ENCODE measurements around the gene ABCB11.

Gene ABCB11

DNA sequence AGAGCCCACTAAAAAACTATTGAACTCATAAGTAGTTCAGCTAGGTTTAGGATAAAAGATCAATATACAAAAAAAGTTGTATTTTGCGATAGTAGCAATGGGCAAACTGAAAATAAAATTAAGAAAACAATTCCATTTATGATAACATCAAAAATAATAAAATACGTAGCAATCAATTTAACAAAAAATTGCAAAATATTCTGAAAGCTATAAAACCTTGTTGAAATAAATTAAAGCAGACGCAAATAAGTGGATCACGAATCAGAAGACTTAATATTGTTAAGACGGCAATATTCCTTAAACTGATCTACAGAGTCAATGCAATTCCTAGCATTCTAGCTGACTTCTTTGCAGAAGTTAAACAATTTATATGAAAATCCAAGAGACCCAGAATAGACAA lies 24.5 kb downstream of the ABCB11 start:
- DNase-seq, result no peak

DNA sequence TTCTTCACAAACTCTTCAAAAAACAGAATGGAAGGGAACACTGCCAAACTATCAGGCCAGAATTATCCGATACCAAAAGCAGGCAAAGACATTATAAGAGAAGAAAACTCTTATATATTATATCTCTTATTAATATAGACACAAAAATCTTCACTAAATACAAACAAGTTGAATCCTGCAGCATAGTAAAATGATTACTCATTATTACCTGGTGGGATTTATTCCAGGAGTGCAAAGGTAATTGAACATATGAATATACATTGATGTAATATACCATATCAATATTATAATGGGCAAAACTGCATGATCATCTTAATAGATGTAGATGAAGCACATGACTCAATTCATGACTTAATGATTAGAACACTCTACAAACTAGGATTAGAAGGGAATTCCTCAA lies 25.1 kb downstream of the ABCB11 start:
- no peak for DNase-seq

DNA sequence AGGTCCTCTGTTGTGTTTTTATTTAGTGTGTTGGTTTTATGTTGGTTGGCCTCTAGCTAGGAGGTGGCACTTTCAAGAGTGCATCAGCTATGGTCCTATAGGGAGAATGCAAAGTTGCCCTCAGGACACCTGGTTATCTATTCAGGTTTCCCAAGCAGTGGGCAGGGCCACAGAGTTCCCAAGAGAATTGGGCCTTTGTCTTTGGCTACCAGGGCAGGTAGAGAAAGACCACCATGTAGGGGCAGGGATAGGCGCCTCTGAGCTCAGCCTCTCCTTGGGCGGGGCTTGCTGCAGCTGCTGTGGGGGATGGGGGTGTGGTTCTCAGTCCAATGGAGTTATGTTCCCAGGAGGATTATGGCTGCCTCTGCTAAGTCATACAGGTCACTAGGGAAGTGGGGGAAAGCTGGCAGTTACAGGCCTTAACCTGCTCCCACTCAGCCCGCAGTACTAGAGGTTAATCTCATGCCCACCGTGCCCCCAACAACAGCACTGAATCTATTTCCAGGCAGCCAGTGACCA lies 26.0 kb downstream of the ABCB11 start:
- DNase-seq, result no peak

DNA sequence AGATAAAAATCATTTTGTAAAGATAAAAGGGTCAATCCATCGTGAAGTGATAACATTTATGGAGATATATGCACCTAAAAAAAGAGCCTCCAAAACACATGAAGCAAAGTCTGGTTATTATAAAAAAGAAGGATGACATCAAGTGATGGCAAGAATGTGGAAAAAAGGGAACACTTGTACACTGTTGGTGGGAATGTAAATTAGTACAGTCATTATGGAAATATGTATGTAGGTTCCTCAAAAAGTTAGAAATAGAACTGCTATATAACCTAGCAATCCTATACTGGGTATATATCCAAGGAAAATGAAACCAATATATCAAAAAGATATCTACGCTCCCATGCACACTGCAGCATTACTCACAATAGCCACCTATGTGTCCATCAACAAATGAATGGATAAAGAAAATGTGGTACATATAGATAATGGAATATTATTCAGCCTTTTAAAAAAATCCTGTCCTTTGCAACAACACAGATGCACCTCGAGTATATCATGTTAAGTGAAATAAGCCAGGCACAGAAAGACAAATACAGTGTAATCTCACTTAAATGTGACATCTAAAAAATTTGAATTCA lies 28.9 kb downstream of the ABCB11 start:
- no peak for DNase-seq

DNA sequence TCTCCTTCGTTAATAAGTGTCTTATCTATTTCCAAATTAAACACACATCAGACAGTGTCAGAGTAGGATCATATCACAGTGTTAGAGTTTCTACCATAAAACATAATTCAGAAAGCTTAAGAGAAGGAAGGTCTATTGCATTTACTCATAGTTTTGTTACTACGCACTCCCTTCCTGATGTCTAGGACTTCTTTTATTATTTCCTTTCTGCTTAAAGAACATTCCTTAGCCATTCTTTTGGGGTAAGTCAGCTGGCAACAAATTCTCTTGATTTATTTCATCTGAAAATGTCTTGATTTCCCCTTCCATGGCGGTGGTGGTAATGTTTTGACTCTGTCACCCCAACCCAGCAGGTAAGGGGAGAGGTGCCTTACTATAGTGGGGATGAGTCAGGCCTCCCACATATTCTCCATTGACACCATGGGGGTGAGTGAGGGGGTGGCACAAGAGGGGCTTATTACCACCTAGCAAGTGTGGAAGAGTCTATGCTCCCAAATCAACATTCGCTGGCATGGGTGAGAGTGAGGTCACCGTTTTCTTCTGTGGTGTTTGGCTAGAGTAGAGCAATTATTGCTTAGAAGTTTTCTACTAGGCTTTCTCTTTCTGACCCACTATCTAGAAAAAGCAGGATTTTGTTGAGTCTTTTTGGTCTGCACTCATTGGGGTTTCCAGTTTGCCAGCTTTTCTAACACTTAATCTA lies 29.9 kb downstream of the ABCB11 start:
- DNase-seq, result no peak

DNA sequence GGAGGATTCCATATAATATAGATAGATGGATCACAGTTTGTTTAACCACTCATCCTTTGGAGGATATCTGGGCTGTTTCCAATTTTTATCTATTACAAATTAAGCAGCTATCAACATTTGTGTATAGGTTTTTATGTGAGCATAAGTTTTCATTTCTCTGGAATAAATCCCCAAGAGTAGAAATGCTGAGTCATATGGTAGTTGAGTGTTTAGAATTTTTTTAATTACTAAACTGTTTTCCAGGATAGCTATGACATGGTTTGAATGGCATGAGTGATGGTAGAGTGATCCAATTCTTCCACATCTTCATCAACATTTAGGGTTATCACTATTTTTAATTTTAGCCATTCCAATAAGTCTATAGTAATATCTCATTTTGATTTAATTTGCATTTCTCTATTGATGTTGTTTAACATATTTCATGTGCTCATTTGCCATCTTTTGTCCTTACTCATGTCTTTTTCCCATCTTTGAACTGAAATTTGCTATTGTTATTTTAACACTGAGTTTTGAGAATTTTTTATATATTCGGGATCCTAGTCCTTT lies 31.4 kb downstream of the ABCB11 start:
- no peak for DNase-seq

DNA sequence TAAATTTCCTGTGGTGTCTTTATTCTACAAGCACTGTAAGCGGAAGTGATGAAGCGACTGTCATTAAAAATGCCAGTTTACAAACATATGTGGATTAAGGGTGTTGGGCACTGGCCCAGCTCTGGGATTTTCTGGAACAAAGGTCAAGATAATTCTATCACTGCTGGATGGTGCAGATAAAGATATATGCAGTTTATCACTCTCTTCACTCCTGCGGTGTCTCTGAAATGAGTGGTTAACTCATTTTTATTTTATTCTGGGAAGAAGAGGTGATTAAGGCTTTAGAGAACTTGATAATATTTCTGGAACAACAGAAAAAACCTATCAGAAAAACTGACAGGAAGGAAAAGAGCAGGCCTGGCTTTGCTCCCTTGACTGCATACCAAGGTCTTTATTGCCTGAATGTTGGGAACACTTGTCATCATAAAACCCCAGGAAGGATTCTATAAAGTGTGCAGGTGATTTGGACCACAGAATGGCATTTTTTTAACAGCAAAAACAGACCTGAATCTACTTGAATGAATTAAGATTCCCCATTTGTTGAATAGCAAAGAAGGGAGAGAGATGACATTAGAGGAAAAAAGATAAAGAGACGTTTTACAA lies 32.4 kb downstream of the ABCB11 start:
- no peak for DNase-seq

DNA sequence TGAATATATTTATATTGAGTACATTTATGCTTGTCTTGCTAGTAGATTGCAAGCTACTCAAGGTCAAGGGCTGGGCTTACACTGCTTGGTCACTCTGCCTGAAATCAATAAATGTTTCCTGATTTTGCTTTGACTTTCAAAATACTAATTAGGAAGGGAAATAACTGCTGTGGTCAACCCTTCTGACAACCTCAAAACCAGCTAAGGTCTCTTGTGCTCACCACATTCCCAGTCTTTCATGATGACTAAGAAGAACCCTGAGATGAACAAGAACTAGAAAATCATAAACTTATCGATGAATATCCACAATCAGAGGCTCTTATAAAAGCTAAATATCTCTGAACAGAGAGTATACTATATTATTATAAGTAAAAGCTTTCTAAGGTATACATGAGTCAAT lies 33.3 kb downstream of the ABCB11 start:
- DNase-seq, result no peak

DNA sequence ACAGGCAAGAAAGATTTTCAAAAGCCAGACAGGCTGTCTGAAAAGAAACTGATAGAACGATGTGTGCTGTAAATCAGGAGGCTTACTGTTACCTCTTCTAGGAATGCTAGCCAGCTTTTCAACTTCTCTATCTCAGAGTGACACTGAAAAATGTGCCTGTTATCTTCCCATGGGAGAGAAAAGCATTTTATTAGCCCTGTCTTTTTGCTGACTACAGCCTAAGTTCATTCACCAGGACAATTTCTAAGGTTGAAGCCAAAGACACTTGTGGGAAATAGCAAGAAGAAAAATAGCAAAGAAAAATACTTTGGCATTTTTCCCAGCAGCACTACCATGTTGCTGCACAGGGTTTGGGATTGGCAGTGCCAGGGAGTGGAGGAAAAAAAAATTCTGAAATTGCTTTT lies 34.0 kb downstream of the ABCB11 start:
- no peak for DNase-seq

DNA sequence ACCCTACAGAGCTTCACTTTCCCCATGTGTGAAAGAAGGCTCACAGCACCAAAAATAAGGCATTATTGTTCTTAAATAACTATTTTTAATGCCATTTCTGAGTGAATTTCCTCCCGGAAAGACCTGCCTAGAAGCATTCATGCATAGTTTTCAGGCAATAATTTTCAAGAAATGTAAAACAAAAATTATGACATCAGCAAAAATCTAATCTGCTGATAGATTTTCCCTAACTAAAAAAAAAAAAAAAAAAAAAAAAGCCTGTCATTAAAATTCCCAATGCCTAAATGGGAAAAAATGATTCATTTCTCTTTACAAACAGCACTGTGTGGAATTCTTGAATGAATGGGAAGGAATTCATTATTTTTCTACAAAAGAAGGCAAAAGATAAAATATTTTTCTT lies 35.4 kb downstream of the ABCB11 start:
- no peak for DNase-seq

DNA sequence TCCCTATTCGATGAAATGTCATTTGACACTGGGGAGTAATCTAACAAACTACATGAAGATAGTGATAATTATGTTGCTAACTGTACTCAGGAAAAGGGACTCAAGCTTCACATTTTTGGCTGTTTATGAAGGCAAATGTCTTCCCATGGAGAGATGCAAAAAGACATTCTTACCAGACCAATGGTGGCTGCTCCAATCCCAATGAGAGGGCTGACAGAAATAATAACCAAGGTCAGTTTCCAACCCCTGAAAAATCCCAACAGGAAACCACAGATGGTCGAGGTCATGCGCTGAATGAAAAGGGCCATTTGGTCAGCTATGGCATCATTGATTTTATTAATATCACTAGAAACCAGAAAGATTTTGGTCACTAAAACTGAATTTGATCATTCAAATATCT lies 37.6 kb downstream of the ABCB11 start:
- no peak for DNase-seq

DNA sequence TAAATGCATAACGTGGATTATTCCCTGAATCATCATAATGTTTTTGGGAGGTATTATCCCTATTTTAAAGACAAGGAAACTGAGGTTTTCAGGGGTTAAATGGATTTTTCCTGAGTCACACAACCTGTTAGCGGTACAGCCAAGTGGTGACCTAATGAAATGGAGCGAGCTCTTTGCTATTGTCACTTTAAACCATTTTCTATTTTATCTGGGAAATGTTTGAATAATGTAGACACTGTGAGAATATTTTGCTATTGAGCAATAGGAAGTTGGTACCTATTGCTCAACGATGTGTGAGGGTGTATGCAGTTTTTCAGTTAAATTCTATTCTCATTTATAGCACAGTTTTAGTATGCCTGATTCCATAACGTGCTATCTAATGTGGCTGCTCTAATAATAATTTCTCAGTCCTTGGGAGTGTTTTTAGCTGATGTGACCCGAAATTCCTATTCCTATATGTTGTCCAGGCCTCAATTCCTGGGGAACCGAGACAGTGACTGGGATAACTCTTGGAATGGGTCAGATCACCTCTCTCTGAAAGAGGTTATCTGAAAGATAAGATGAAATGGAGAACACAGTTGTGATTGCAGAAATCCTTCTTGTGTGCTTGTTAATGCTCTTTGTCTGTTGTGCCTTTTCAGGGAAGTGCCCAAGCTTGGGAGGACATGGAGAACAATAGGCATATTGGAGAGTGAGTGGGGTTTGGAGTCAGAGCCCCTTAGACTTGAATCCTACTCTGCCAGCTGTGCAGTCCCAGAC lies 38.4 kb downstream of the ABCB11 start:
- no peak for DNase-seq

DNA sequence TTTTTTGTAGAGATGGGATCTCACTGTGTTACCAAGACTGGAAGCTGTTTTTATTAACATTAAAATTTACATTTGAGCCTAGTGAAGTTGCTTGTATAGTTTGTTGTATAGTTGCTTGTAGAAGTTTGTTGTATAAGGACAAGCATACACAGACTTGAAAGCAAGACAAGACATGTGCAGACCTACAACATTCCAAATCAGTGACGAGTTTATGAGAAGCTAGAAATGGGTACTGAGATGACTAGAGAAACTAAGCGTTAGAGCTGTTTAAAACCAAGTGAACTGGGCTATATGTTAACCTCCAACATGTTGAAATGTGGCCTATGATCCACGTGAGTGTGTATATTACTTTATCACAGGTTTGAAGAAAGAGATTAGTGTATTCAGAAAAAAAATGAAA lies 39.1 kb downstream of the ABCB11 start:
- no peak for DNase-seq

DNA sequence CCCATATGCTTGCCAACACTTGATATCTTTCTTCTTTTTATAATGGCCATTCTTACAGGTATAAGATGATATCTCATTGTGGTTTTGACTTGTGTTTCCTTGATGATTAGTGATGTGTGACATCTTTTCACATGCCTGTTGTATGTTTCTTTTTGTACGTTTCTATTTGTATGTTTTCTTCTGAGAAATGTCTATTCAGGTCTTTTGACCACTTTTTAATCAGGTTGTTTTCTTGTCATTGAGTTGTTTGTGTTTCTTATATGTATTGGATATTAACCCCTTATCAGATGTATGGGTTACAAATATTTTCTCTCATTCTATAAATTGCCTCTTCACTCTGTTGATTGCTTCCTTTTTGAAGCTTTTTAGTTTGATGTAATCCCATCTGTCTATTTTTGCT lies 42.4 kb downstream of the ABCB11 start:
- no peak for DNase-seq

DNA sequence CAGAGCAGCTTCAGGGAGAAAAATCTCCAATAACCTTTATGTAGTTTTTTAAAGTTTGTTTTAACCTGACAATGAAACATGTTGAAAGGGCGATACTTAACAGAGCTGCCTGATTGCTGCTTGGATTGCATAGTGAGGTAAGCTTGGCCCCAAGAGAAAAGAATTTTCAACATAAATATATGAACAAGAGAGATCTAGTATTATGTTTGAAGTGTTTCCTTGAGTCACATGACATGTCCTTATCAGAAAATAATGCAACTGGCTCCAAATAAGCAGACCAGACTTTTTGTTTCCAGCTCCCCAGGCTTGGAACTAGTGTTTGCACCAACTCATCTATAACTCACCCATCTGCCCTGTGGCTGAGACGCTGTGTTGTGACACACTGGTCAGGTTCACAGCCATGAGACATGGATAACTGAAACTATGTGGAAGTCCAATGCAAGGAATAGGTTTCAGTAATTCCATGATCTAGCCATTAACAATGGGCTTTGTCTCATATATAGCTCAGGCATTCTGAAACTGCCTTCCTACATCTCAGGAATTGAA lies 44.7 kb downstream of the ABCB11 start:
- DNase-seq, result no peak

DNA sequence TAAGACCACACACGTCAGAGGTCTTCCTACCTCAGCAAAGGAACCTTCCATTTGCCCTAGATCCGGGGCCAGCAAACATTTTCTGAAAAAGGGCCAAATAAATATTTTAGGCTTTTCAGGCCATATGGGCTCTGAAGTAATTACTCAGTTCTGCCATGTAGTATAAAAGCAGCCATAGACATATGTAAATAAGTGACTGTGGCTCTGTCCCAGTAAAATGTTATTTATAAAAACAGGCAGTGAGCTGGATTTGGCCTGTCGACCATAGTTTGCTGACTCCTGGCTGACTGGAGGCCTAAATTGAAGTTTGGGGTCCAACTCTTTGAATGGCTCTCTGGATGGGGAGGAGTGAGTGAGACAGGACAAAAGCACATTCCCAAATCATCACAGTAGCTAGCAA lies 49.5 kb downstream of the ABCB11 start:
- no peak for DNase-seq

DNA sequence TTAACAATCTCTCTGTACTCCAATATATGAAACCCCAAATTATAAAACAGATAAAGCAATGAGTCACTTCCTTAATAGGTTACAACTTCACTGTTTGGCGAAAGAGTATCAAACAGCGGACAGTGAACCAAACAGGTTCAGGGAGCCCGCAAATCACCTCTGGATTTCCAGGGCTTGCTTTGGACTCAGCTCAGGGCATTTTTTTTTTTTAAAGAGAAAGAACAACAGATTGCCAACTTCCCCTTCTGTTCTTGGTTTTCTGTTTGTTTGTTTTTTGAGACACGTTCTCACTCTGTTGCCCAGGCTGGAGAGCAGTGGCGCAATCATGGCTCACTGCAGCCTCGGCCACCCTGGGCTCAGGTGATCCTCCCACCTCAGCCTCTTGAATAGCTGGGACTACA lies 52.7 kb downstream of the ABCB11 start:
- no peak for DNase-seq

DNA sequence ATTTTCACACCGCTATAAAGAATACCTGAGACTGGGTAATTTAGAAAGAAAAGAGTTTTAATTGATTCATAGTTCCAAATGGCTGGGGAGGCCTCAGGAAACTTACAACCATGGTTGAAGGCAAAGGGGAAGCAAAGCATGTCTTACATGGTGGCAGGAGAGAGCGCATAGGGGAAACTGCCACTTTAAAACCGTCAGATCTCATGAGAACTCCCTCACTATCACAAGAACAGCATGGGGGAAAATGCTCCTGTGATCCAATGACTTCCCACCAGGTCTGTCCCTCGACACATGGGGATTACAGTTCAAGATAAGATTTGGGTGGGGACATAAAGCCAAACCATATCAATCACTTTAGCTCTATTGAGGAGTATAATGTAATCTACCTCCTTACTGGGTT lies 53.5 kb downstream of the ABCB11 start:
- DNase-seq, result no peak

DNA sequence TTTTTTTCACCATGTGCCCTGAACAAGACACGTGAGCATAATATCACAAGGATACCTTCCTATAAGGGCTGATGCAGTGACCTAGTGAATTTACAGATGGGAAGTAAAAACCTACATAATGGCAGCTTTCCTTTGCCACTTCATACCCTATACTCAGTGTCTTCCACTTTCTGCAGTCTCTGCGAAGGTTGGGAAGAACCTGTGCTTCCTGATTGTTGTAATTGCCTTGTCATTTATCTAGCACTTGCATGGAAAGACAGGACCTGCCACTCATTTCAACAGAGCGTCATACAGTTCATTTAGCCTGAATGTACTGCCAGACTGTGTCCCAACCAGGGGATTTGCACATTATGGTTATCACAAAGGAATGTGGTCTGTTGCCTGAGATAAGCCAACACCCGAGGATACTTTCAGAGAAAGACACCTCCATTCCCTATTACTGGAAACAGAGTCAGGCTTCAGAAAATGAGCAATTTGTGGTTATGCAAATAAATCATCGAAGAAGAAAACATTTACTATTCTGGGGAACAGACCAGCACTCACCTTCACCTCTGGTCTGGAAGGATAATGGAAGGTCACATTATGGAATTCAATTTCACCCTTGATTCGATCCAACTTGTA lies 55.0 kb downstream of the ABCB11 start:
- no peak for DNase-seq

DNA sequence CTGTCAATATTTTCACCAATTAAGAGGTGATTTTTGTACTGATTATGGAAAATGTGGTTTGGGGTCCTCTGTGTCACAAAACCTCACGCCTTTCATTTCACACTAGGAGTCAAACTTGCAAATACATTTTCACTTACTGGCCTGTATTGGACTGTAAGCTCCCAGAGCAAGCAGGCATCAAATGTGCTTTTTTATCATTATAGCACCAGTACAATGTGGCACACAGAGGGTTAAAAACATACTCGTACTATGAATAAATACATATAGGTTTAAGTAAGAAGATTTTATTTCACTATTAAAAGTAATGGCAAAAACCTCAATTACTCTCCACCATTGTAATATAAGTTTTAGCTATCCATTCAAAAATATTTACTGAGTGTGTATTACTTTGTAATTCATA lies 56.7 kb downstream of the ABCB11 start:
- DNase-seq, result no peak

DNA sequence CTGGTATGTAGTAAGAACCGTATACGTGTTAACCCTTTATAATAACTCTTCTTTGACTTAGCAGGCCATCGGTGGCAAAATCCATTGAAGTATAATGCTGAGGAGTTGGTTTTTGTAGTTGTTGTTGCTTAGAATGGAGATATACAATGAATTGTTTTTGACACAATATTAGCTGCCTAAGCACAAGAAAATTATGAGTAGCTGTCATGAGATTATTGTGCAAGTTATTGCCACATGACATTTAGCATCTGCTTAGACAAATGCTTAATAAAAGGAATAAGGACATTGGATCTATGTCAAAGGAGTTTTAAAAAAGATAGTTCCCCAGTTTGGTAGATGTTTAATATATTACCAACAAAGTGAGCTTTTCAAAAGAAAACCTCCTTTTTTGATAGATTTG lies 59.9 kb downstream of the ABCB11 start:
- no peak for DNase-seq

DNA sequence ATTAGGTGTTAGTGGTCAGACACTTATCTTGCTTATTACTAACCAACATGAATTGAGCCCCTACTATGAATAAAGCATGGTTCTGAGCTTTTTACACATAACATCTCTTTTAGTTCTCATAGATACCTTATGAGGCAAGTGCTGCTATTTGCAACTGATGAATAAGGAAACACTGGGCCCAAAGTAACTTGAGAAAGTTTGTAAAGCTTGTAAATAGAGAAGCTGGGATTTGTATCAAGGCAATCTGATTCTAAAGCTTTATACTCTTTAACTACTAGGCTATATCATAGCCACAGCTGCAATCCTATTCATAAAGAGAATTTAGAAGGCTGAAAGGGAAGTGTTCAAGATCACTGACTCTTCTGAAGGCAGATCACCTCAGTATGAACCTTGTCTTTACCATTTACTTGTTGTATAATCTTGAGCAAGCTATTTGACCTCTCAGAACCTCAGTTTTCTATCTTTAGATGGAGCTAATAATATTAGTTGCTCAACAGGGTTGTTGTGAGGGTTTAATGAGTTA lies 60.4 kb downstream of the ABCB11 start:
- no peak for DNase-seq

DNA sequence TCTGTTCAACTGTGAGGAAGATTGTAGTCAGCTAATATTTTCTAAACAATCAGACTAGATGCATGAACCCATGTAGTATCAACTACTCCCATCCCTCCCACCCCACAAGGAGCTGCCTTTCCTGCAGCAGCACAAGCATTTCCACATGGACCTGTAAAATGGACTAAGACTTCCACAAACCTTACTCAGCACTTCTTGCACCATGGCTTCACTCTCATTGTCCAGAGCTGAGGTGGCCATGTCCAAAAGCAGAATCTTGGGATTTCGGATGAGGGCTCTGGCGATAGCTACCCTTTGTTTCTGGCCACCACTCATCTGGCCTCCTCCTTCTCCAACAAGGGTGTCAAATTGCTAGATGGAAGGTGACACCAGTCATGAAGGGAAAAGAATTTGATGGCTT lies 61.3 kb downstream of the ABCB11 start:
- DNase-seq, result no peak

Data from NCI-H510A treated with DMSO at 0.1 percent for 48 hours (cell line).